ENCODE measurements around the gene PTPRG. TPM values are rescaled to one million over a fixed set of nuclear protein-coding genes. Genes with fewer than 3 reads are reported as not detected.
"Not testable (repeated sequence)": the region's sequence is repeated elsewhere in the genome, so short reads cannot be mapped to it uniquely, and the experiment has no call there.

PTPRG gene
- total and polyA plus RNA-seq, 12 donors: 6.3 to 119 (median 72.2) TPM

GRCh38 chr3:62035402-62036057 lies 474.2 kb downstream of the PTPRG start:
- Histone ChIP-seq H3K4me1 (replicated peaks in 1 of 2) (no peaks in the 10 kb centered on the region), H3K9me3 (replicated peaks in 1 of 3) (no peaks in the 10 kb centered on the region), H3K36me3 (replicated peaks in 1 of 2) (no peaks in the 10 kb centered on the region), H3K27ac (no peak overlapping the region), H3K27me3 (no peaks in the 10 kb centered on the region), H3K4me3 (no peak overlapping the region)
- 87 to 94% (median 89%) methylated on average over 4 of the region's 4 CpGs for WGBS, 4 donors
- TF ChIP-seq POLR2A (IDR thresholded peaks at IDR 0.05) (no peak), CTCF (IDR thresholded peaks at IDR 0.05) (no peak)
- intact Hi-C loops (cut with DNase I): no loop called here
- no peak for DNase-seq

- TF ChIP-seq CTCF (IDR thresholded peaks at IDR 0.05) (no peak), POLR2A (IDR thresholded peaks at IDR 0.05) (no peak)
- intact Hi-C loops (cut with DNase I): no loop called here
- 75 to 79% (median 76%) methylated on average over 9 of the region's 9 CpGs for WGBS, 4 donors
Observed at GRCh38 chr3:62036726-62037125, 475.4 kb downstream of the PTPRG start.

GRCh38 chr3:62038798-62039197 lies 477.4 kb downstream of the PTPRG start:
- DNase-seq; H3K27me3 ChIP-seq; H3K4me3 ChIP-seq; H3K36me3 ChIP-seq (replicated peaks in 1 of 2); H3K9me3 ChIP-seq (replicated peaks in 1 of 3); intact Hi-C loops (cut with DNase I); H3K27ac ChIP-seq; H3K4me1 ChIP-seq (replicated peaks in 1 of 2): not testable (repeated sequence)
- 85 to 95% (median 91%) methylated on average over 4 of the region's 4 CpGs for WGBS, 4 donors

More at GRCh38 chr3:62036726-62037125, 475.4 kb downstream of the PTPRG start:
- no peaks in the 10 kb centered on the region for H3K9me3 ChIP-seq (replicated peaks in 1 of 3)
- no peaks in the 10 kb centered on the region for H3K36me3 ChIP-seq (replicated peaks in 1 of 2)
- no peaks in the 10 kb centered on the region for H3K4me1 ChIP-seq (replicated peaks in 1 of 2)
- H3K27me3 ChIP-seq: no peaks in the 10 kb centered on the region
- DNase-seq: no peak
- H3K4me3 ChIP-seq: no peak overlapping the region
- H3K27ac ChIP-seq: no peak overlapping the region

- no peaks in the 10 kb centered on the region for H3K4me1 ChIP-seq (replicated peaks in 1 of 2)
- no peaks in the 10 kb centered on the region for H3K9me3 ChIP-seq (replicated peaks in 1 of 3)
- WGBS, 4 donors: 90 to 96% (median 93%) methylated on average over 7 of the region's 7 CpGs
- intact Hi-C loops (cut with DNase I): no loop called here
- no peak overlapping the region for H3K27ac ChIP-seq
- no peaks in the 10 kb centered on the region for H3K27me3 ChIP-seq
- no peaks in the 10 kb centered on the region for H3K36me3 ChIP-seq (replicated peaks in 1 of 2)
- H3K4me3 ChIP-seq: no peak overlapping the region
- no peak for DNase-seq
- no peak for TF ChIP-seq POLR2A (IDR thresholded peaks at IDR 0.05)
- no peak for TF ChIP-seq CTCF (IDR thresholded peaks at IDR 0.05)
Observed at GRCh38 chr3:62039586-62039985, 478.2 kb downstream of the PTPRG start.

GRCh38 chr3:62041681-62042080 lies 480.3 kb downstream of the PTPRG start:
- Histone ChIP-seq H3K4me3 (no peak overlapping the region), H3K36me3 (replicated peaks in 1 of 2) (no peaks in the 10 kb centered on the region), H3K9me3 (replicated peaks in 1 of 3) (no peaks in the 10 kb centered on the region), H3K27me3 (no peaks in the 10 kb centered on the region), H3K4me1 (replicated peaks in 1 of 2) (no peaks in the 10 kb centered on the region), H3K27ac (no peak overlapping the region)
- no peak for DNase-seq
- intact Hi-C loops (cut with DNase I): no loop called here
- WGBS, 4 donors: 86 to 94% (median 89%) methylated on average over 4 of the region's 4 CpGs
- TF ChIP-seq CTCF (IDR thresholded peaks at IDR 0.05): no peak
- no peak for TF ChIP-seq POLR2A (IDR thresholded peaks at IDR 0.05)

Measured in adrenal gland (tissue), 12 donors.